Body of pancreas (tissue), 4 donors: ENCODE data around the gene CRAT.
A peak's percentile ranks its signal among the peaks of the same experiment; 100 is the strongest.

Experiments
- POLR2A ChIP-seq, 3 donors: fragments of 450-650 bp; IDR thresholded peaks; one replicate each; pipeline ENCODE4 v1.6.1; 2016; ENCODE audit warnings: antibody characterized with exemption in 3 of 3, mild to moderate bottlenecking in 2 of 3
- TF ChIP-seq, protein P1 (sequence below), 7 experiments: fragments of 450-650 bp in 4 of 7; fragments of 200-600 bp in 3 of 7; sonication (generic) in 3 of 7; IDR thresholded peaks; one replicate each; pipeline ENCODE4 v1.5.1; 2016 to 2019; ENCODE audit warnings: antibody characterized with exemption in 7 of 7

DNA sequence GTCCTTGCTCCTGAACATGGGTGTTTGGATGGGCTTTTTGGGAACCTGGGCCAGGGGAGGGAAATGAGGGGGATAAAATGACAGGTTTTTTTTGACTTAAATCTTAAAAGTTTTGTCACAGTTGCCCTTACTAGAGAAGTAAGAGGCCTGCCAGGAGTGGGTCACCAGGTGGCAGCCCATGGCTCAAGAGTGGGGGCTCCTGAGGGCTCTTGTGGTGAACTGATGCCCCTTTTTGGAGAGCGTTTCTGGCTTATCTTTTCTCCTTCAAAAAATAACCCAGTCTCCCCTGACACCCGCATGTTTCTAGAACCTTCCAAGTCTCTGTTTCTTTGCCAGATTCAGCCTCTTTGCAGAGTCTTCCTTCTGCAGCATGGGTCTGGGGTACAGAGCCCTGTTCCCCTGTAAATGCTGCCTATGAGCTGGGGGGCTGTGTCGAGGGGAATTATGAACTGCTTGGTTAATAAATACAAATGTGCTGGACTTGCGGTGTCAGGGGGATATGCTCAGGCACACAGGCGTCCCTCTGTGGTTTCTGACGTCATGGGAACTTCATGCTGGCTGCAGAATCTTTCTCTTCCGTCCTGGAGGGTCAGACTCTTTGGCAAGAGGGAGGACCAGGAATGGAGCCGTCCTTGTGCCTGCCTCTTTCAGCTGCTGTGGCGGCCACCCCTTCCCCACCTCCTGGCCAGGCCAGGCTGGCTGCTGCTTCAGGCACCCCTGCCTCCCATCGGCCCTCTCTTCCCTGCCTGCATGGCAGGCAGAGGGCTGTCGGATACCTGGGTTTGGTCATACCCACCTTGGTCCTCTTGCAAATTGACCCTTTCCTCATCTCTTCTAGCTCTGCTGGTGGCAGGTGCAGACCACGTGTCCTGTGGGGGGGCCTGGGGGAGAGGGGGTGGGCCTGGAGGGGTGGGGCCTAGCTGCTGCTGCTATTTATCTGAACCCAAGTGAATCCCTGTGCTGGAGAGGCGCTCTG is 30.8 kb upstream of the CRAT start:
- TF ChIP-seq, protein P1, sequence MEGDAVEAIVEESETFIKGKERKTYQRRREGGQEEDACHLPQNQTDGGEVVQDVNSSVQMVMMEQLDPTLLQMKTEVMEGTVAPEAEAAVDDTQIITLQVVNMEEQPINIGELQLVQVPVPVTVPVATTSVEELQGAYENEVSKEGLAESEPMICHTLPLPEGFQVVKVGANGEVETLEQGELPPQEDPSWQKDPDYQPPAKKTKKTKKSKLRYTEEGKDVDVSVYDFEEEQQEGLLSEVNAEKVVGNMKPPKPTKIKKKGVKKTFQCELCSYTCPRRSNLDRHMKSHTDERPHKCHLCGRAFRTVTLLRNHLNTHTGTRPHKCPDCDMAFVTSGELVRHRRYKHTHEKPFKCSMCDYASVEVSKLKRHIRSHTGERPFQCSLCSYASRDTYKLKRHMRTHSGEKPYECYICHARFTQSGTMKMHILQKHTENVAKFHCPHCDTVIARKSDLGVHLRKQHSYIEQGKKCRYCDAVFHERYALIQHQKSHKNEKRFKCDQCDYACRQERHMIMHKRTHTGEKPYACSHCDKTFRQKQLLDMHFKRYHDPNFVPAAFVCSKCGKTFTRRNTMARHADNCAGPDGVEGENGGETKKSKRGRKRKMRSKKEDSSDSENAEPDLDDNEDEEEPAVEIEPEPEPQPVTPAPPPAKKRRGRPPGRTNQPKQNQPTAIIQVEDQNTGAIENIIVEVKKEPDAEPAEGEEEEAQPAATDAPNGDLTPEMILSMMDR (IDR thresholded peaks at IDR 0.05): no peak
- peak; percentile 9 to 45 (median 40) for TF ChIP-seq POLR2A (IDR thresholded peaks at IDR 0.05)
